ENCODE measurements around the gene RIMBP3C.
"Not testable (repeated sequence)": the region's sequence is repeated elsewhere in the genome, so short reads cannot be mapped to it uniquely, and the experiment has no call there.

RIMBP3C gene

GRCh38 chr22:21516522-21516921, 34.7 kb downstream of the RIMBP3C start:
- not testable (repeated sequence) for H3K9me2 ChIP-seq (replicated peaks; ENCODE audit: low read depth, low read length); H3K4me1 ChIP-seq (ENCODE audit: insufficient read depth, low read length, poor library complexity, severe bottlenecking); H3K36me3 ChIP-seq (ENCODE audit: insufficient read depth, low read length); H4K20me1 ChIP-seq (ENCODE audit: insufficient read depth, low read length, poor library complexity, severe bottlenecking); H3K9me3 ChIP-seq (ENCODE audit: insufficient read depth, low read depth, low read length); H3K79me2 ChIP-seq (ENCODE audit: insufficient read depth, low read length); H3K4me3 ChIP-seq (ENCODE audit: low read length, poor library complexity, severe bottlenecking); H2AFZ ChIP-seq (ENCODE audit: low read length); H3K27me3 ChIP-seq (ENCODE audit: insufficient read depth, low read length, poor library complexity, severe bottlenecking); H3F3A ChIP-seq (ENCODE audit: low read depth); H3K4me2 ChIP-seq (ENCODE audit: low read depth, low read length, poor library complexity, severe bottlenecking); H3K9ac ChIP-seq (ENCODE audit: low read depth, low read length, poor library complexity, severe bottlenecking)

GRCh38 chr22:21515234-21515633, 36.0 kb downstream of the RIMBP3C start:
- H3K9me3 ChIP-seq (ENCODE audit: insufficient read depth, low read depth, low read length); H2AFZ ChIP-seq (ENCODE audit: low read length); H3K4me3 ChIP-seq (ENCODE audit: low read length, poor library complexity, severe bottlenecking); H3K9me2 ChIP-seq (replicated peaks; ENCODE audit: low read depth, low read length); H3K36me3 ChIP-seq (ENCODE audit: insufficient read depth, low read length); H3K4me2 ChIP-seq (ENCODE audit: low read depth, low read length, poor library complexity, severe bottlenecking); H3K27me3 ChIP-seq (ENCODE audit: insufficient read depth, low read length, poor library complexity, severe bottlenecking); H3F3A ChIP-seq (ENCODE audit: low read depth); H3K9ac ChIP-seq (ENCODE audit: low read depth, low read length, poor library complexity, severe bottlenecking); H4K20me1 ChIP-seq (ENCODE audit: insufficient read depth, low read length, poor library complexity, severe bottlenecking); H3K79me2 ChIP-seq (ENCODE audit: insufficient read depth, low read length); H3K4me1 ChIP-seq (ENCODE audit: insufficient read depth, low read length, poor library complexity, severe bottlenecking): not testable (repeated sequence)

GRCh38 chr22:21514117-21514516, 37.1 kb downstream of the RIMBP3C start:
- not testable (repeated sequence) for H3K9ac ChIP-seq (ENCODE audit: low read depth, low read length, poor library complexity, severe bottlenecking); H4K20me1 ChIP-seq (ENCODE audit: insufficient read depth, low read length, poor library complexity, severe bottlenecking); H3K79me2 ChIP-seq (ENCODE audit: insufficient read depth, low read length); H2AFZ ChIP-seq (ENCODE audit: low read length); H3F3A ChIP-seq (ENCODE audit: low read depth); H3K27me3 ChIP-seq (ENCODE audit: insufficient read depth, low read length, poor library complexity, severe bottlenecking); H3K4me2 ChIP-seq (ENCODE audit: low read depth, low read length, poor library complexity, severe bottlenecking); H3K4me3 ChIP-seq (ENCODE audit: low read length, poor library complexity, severe bottlenecking); H3K9me3 ChIP-seq (ENCODE audit: insufficient read depth, low read depth, low read length); H3K36me3 ChIP-seq (ENCODE audit: insufficient read depth, low read length); H3K9me2 ChIP-seq (replicated peaks; ENCODE audit: low read depth, low read length); H3K4me1 ChIP-seq (ENCODE audit: insufficient read depth, low read length, poor library complexity, severe bottlenecking)

GRCh38 chr22:21512022-21512421, 39.2 kb downstream of the RIMBP3C start:
- H3K9me2 ChIP-seq (replicated peaks; ENCODE audit: low read depth, low read length), result not testable (repeated sequence)

GRCh38 chr22:21510397-21510796, 40.9 kb downstream of the RIMBP3C start:
- not testable (repeated sequence) for H3K36me3 ChIP-seq (ENCODE audit: insufficient read depth, low read length); H3K9ac ChIP-seq (ENCODE audit: low read depth, low read length, poor library complexity, severe bottlenecking); H3K4me1 ChIP-seq (ENCODE audit: insufficient read depth, low read length, poor library complexity, severe bottlenecking); H2AFZ ChIP-seq (ENCODE audit: low read length); H3K4me2 ChIP-seq (ENCODE audit: low read depth, low read length, poor library complexity, severe bottlenecking); H3K27me3 ChIP-seq (ENCODE audit: insufficient read depth, low read length, poor library complexity, severe bottlenecking); H4K20me1 ChIP-seq (ENCODE audit: insufficient read depth, low read length, poor library complexity, severe bottlenecking); H3K9me2 ChIP-seq (replicated peaks; ENCODE audit: low read depth, low read length); H3K9me3 ChIP-seq (ENCODE audit: insufficient read depth, low read depth, low read length); H3K79me2 ChIP-seq (ENCODE audit: insufficient read depth, low read length); H3F3A ChIP-seq (ENCODE audit: low read depth); H3K4me3 ChIP-seq (ENCODE audit: low read length, poor library complexity, severe bottlenecking)

More at GRCh38 chr22:21512022-21512421, 39.2 kb downstream of the RIMBP3C start:
- H3K9ac ChIP-seq (ENCODE audit: low read depth, low read length, poor library complexity, severe bottlenecking); H3K79me2 ChIP-seq (ENCODE audit: insufficient read depth, low read length); H3K27me3 ChIP-seq (ENCODE audit: insufficient read depth, low read length, poor library complexity, severe bottlenecking); H3K36me3 ChIP-seq (ENCODE audit: insufficient read depth, low read length); H3K4me1 ChIP-seq (ENCODE audit: insufficient read depth, low read length, poor library complexity, severe bottlenecking); H3K4me2 ChIP-seq (ENCODE audit: low read depth, low read length, poor library complexity, severe bottlenecking); H3K4me3 ChIP-seq (ENCODE audit: low read length, poor library complexity, severe bottlenecking); H3K9me3 ChIP-seq (ENCODE audit: insufficient read depth, low read depth, low read length); H2AFZ ChIP-seq (ENCODE audit: low read length); H4K20me1 ChIP-seq (ENCODE audit: insufficient read depth, low read length, poor library complexity, severe bottlenecking); H3F3A ChIP-seq (ENCODE audit: low read depth): not testable (repeated sequence)

GRCh38 chr22:21499623-21500506, 51.4 kb downstream of the RIMBP3C start:
- H4K20me1 ChIP-seq (ENCODE audit: insufficient read depth, low read length, poor library complexity, severe bottlenecking); H3F3A ChIP-seq (ENCODE audit: low read depth); H3K9me3 ChIP-seq (ENCODE audit: insufficient read depth, low read depth, low read length); H3K4me3 ChIP-seq (ENCODE audit: low read length, poor library complexity, severe bottlenecking); H3K9me2 ChIP-seq (replicated peaks; ENCODE audit: low read depth, low read length); H3K36me3 ChIP-seq (ENCODE audit: insufficient read depth, low read length); H2AFZ ChIP-seq (ENCODE audit: low read length); H3K79me2 ChIP-seq (ENCODE audit: insufficient read depth, low read length); H3K27me3 ChIP-seq (ENCODE audit: insufficient read depth, low read length, poor library complexity, severe bottlenecking); H3K4me1 ChIP-seq (ENCODE audit: insufficient read depth, low read length, poor library complexity, severe bottlenecking); H3K9ac ChIP-seq (ENCODE audit: low read depth, low read length, poor library complexity, severe bottlenecking); H3K4me2 ChIP-seq (ENCODE audit: low read depth, low read length, poor library complexity, severe bottlenecking): not testable (repeated sequence)

GRCh38 chr22:21498489-21498888, 52.8 kb downstream of the RIMBP3C start:
- H4K20me1 ChIP-seq (ENCODE audit: insufficient read depth, low read length, poor library complexity, severe bottlenecking); H3K79me2 ChIP-seq (ENCODE audit: insufficient read depth, low read length); H3F3A ChIP-seq (ENCODE audit: low read depth); H3K9me3 ChIP-seq (ENCODE audit: insufficient read depth, low read depth, low read length); H3K27me3 ChIP-seq (ENCODE audit: insufficient read depth, low read length, poor library complexity, severe bottlenecking); H3K9ac ChIP-seq (ENCODE audit: low read depth, low read length, poor library complexity, severe bottlenecking); H3K9me2 ChIP-seq (replicated peaks; ENCODE audit: low read depth, low read length); H3K36me3 ChIP-seq (ENCODE audit: insufficient read depth, low read length); H2AFZ ChIP-seq (ENCODE audit: low read length); H3K4me2 ChIP-seq (ENCODE audit: low read depth, low read length, poor library complexity, severe bottlenecking); H3K4me3 ChIP-seq (ENCODE audit: low read length, poor library complexity, severe bottlenecking); H3K4me1 ChIP-seq (ENCODE audit: insufficient read depth, low read length, poor library complexity, severe bottlenecking): not testable (repeated sequence)

Measured in Loucy (cell line).